Measurements from ENCODE around the gene BSX.

GRCh38 chr11:123006860-123007542 lies 25.4 kb upstream of the BSX start:
- TF ChIP-seq CTCF (conservative IDR thresholded peaks at IDR 0.05; ENCODE audit: low read depth, low read length) = 0 out of 2 replicates have a peak, but pooled peaks have one; percentile 12
- no peak for TF ChIP-seq EZH2 (IDR thresholded peaks at IDR 0.05; ENCODE audit: low read length, unreplicated experiment)
- no peak for TF ChIP-seq EZH2phosphoT487 (IDR thresholded peaks at IDR 0.05; ENCODE audit: borderline replicate concordance, low read length)
